ENCODE data around the gene ADAMTS4.
"Not testable (repeated sequence)": the region's sequence is repeated elsewhere in the genome, so short reads cannot be mapped to it uniquely, and the experiment has no call there.

The ADAMTS4 gene

DNA sequence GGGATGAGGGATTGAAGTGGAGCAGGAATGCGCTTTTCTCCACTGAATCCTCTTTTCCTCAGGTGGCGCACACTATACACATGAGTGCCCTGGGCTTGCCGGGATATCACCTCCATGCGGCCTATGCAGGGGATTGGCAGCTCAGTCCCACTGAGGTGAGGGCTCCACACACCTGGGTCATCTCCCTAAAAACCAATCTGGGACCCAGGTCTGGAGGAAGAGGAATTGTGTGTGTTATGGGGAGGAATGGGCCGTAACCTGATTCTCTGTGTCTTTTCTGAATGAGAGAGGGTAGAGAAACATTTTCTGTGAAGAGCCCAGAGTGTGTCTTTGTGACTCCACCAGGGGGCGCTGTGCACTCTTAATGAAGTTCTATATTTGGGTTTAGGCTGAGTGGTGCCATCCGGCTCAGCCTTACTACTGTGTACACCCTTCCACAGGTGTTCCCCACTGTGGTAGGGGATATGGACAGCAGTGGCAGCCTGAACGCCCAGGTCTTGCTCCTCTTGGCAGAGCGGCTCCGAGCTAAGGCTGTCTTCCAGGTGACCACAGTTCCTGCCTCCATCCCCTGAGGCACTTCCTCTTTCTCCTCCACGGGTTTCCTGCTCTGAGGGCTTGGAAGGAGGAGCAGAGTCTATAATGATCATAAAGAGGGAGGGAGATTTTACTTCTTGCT, 28.5 kb upstream of the ADAMTS4 start:
- Histone ChIP-seq H3K27me3 (ENCODE audit: control insufficient read depth, insufficient read depth, low read length) (no peaks in the 10 kb centered on the region), H3K36me3 (ENCODE audit: control insufficient read depth, low read depth, low read length) (peaks cover 13% of the 10 kb centered on the region), H3K9ac (ENCODE audit: low read length) (no peak overlapping the region), H3K27ac (ENCODE audit: low read length) (no peak overlapping the region), H3K4me1 (ENCODE audit: control insufficient read depth, low read depth, low read length) (peaks cover 8% of the 10 kb centered on the region), H3K4me3 (ENCODE audit: low read length) (peak overlapping the region; percentile 75), H3K9me3 (ENCODE audit: control insufficient read depth, low read depth, low read length) (no peaks in the 10 kb centered on the region)

DNA sequence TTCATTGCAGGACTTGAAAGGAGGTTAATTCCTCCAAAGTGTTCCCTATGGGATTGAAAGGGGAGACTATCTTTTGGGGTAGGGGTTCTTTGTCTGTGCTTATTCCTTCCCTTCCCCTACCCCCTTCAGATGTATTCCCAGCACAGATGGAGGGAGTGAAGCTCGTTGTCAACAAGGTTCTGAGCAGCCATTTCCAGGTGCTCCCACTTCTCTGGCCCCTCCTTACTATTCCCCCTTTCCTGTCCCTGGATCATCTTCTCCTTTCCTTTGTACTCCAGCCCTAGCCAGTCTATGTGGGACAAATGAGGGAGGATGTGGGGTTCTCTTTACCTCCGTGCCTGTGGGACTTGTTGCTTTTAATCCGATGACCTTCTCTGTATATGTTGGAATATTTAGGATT, 27.9 kb upstream of the ADAMTS4 start:
- Histone ChIP-seq H3K27ac (ENCODE audit: low read length) (no peak overlapping the region), H3K9ac (ENCODE audit: low read length) (peak overlapping the region; percentile 47), H3K27me3 (ENCODE audit: control insufficient read depth, insufficient read depth, low read length) (no peaks in the 10 kb centered on the region), H3K4me3 (ENCODE audit: low read length) (peak overlapping the region; percentile 75), H3K4me1 (ENCODE audit: control insufficient read depth, low read depth, low read length) (peaks cover 8% of the 10 kb centered on the region), H3K36me3 (ENCODE audit: control insufficient read depth, low read depth, low read length) (peaks cover 13% of the 10 kb centered on the region), H3K9me3 (ENCODE audit: control insufficient read depth, low read depth, low read length) (no peaks in the 10 kb centered on the region)

DNA sequence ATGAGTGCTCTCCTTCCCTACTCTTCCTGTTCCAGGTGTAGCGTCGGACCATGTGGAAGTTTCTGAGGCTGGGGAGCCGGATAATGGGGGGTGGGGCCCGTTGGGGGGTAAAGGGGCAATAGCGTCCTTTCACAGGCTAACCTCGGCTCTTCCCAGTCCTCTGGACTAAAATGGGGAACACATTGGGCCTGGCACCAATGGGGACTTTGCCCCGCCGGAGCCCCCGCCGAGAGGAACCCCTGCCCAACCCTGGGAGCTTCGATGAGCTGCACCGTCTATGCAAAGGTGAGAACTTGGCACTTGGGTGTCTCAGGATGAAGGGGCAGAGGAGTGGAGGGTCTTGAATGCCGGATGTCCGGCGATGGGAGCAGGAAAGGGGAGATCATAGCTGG, 27.5 kb upstream of the ADAMTS4 start:
- Histone ChIP-seq H3K4me1 (ENCODE audit: control insufficient read depth, low read depth, low read length) (peaks cover 8% of the 10 kb centered on the region), H3K9ac (ENCODE audit: low read length) (peak overlapping the region; percentile 47), H3K27me3 (ENCODE audit: control insufficient read depth, insufficient read depth, low read length) (no peaks in the 10 kb centered on the region), H3K36me3 (ENCODE audit: control insufficient read depth, low read depth, low read length) (peaks cover 13% of the 10 kb centered on the region), H3K27ac (ENCODE audit: low read length) (no peak overlapping the region), H3K4me3 (ENCODE audit: low read length) (peak overlapping the region; percentile 75), H3K9me3 (ENCODE audit: control insufficient read depth, low read depth, low read length) (no peaks in the 10 kb centered on the region)

DNA sequence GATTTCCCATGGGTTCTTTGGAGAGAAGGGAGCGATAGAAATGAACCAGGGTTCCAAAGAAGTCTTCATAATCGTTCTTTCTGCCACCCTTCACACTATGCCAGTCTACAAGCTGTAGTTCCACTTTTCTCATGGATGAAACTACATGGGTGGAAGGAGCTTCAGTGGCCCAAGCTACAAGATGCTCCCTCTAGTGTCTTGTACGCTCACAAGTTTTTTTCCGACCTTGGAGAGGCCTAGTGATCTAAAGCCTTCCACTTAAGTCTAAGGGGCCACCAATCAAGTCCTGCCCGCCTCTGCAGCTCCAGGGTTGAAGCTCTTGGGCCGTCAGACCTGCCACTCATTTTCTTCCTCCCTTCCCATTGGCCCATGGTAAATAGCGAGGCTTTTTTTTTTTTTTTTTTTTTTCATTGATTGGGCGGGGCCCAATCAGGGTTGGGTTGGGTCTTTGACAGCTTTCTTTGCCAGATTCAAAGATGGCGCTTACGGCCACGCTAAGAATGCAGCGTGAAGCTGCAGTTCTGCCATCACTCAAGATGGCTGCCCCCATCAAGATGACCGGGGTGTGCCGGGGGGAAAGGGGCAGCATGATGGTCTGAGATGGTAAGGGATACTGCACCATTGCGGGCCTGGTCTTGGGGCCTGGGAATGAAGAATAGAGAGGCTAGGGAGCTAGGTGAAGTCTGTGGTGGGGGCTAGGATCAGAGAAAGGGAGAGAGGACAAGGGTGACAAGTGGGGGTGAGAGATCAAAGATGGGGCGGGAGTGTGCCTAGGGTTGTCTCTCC, 26.9 kb upstream of the ADAMTS4 start, which contains the start of gene TOMM40L:
TSS of gene TOMM40L (plus strand) at position 527 of the 786 bp plus-strand sequence. CDS start 430 bp downstream, outside the sequence.
- H3K9ac ChIP-seq (ENCODE audit: low read length) = peak within 1 kb of the TSS; percentile 47
- H3K27me3 ChIP-seq (ENCODE audit: control insufficient read depth, insufficient read depth, low read length) = no peaks in the 10 kb centered on the region
- peaks cover 13% of the 10 kb centered on the region for H3K36me3 ChIP-seq (ENCODE audit: control insufficient read depth, low read depth, low read length)
- peak within 1 kb of the TSS; percentile 75 for H3K4me3 ChIP-seq (ENCODE audit: low read length)
- H3K9me3 ChIP-seq (ENCODE audit: control insufficient read depth, low read depth, low read length) = no peaks in the 10 kb centered on the region
- H3K27ac ChIP-seq (ENCODE audit: low read length) = no peak within 1 kb of the TSS
- H3K4me1 ChIP-seq (ENCODE audit: control insufficient read depth, low read depth, low read length) = peaks cover 8% of the 10 kb centered on the region

DNA sequence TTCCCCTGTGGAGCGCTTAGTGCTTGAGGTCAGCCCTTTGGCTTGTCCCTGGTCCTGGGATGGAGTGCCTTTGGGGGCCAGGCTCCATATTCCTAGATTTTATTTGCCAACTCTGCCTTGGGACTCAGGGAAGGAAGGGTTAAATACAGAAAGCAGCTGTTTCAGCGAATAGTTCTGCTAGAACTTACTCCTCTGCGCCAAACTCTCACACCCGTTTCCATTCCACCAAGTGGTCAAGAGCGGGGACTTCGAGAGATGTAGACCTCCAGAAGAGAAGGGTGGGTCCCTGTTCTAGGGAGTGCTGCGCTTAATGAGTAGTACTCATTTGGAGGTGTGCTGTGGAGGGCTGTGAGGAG, 26.3 kb upstream of the ADAMTS4 start:
- Histone ChIP-seq H3K27ac (ENCODE audit: low read length) (no peak overlapping the region), H3K4me3 (ENCODE audit: low read length) (peak overlapping the region; percentile 11), H3K9ac (ENCODE audit: low read length) (no peak overlapping the region)

DNA sequence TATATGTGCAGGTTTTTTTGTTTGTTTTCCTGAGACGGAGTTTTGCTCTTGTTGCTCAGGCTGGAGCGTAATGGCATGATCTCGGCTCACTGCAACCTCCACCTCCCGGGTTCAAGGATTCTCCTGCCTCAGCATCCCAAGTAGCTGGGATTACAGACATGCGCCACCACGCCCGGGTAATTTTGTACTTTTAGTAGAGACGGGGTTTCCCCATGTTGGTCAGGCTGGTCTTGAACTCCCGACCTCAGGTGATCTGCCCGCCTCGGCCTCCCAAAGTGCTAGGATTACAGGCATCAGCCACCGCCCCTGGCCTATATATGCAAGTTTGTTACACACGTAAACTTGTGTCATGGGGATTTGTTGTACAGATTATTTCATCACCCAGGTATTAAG, 25.8 kb upstream of the ADAMTS4 start:
- not testable (repeated sequence) for H3K9ac ChIP-seq (ENCODE audit: low read length); H3K4me1 ChIP-seq (ENCODE audit: control insufficient read depth, low read depth, low read length); H3K4me3 ChIP-seq (ENCODE audit: low read length); H3K27me3 ChIP-seq (ENCODE audit: control insufficient read depth, insufficient read depth, low read length); H3K27ac ChIP-seq (ENCODE audit: low read length); H3K9me3 ChIP-seq (ENCODE audit: control insufficient read depth, low read depth, low read length)
- peaks cover 13% of the 10 kb centered on the region for H3K36me3 ChIP-seq (ENCODE audit: control insufficient read depth, low read depth, low read length)

More for the DNA sequence above, 26.3 kb upstream of the ADAMTS4 start:
- no peaks in the 10 kb centered on the region for H3K27me3 ChIP-seq (ENCODE audit: control insufficient read depth, insufficient read depth, low read length)
- H3K4me1 ChIP-seq (ENCODE audit: control insufficient read depth, low read depth, low read length) = peaks cover 8% of the 10 kb centered on the region
- H3K9me3 ChIP-seq (ENCODE audit: control insufficient read depth, low read depth, low read length) = no peaks in the 10 kb centered on the region
- H3K36me3 ChIP-seq (ENCODE audit: control insufficient read depth, low read depth, low read length) = peaks cover 13% of the 10 kb centered on the region

DNA sequence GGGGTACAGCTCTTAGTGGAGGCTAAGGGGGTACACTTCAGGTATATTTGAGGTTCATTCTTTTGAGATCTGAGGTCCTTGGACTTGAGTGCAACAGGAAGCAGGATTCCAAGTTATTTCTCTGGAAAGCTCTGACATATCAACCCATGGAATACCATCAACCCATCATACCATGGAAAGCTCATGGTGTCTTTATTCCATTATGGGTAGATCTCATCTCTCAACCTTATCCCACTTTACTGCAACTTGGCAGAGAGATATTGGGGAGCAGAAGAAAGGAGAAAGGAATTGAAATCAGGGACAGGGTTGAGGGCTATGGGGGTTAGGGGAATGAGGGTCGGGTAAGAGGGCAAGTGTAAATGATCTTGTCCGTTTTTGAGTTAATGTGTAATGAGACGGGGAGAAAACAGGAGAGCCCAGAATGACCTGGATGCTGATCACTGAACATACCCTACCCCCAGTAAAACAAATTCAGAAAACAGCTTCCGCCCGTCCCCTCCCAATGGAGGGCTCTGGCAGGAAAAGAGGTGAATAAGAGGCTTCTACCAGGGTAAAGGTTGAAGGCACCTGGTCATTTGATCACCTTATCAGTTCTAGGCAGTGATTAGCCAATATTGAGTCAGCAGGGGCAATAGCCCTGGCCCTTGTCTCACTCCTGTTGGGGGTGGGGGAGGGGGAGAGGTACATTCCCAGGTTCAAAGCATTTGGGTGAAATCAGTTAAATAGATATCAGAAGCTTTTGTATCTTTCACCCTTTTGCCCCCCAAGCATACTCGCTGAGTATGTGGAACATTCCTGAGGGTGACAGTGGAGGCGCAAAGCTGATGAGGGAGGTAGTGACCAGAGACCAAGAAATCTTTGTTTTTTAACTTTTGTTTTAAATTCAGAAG, 25.2 kb upstream of the ADAMTS4 start:
- Histone ChIP-seq H3K4me1 (ENCODE audit: control insufficient read depth, low read depth, low read length) (peaks cover 8% of the 10 kb centered on the region), H3K27me3 (ENCODE audit: control insufficient read depth, insufficient read depth, low read length) (no peaks in the 10 kb centered on the region), H3K9me3 (ENCODE audit: control insufficient read depth, low read depth, low read length) (no peaks in the 10 kb centered on the region), H3K9ac (ENCODE audit: low read length) (no peak overlapping the region), H3K27ac (ENCODE audit: low read length) (no peak overlapping the region), H3K36me3 (ENCODE audit: control insufficient read depth, low read depth, low read length) (peaks cover 10% of the 10 kb centered on the region), H3K4me3 (ENCODE audit: low read length) (no peak overlapping the region)

DNA sequence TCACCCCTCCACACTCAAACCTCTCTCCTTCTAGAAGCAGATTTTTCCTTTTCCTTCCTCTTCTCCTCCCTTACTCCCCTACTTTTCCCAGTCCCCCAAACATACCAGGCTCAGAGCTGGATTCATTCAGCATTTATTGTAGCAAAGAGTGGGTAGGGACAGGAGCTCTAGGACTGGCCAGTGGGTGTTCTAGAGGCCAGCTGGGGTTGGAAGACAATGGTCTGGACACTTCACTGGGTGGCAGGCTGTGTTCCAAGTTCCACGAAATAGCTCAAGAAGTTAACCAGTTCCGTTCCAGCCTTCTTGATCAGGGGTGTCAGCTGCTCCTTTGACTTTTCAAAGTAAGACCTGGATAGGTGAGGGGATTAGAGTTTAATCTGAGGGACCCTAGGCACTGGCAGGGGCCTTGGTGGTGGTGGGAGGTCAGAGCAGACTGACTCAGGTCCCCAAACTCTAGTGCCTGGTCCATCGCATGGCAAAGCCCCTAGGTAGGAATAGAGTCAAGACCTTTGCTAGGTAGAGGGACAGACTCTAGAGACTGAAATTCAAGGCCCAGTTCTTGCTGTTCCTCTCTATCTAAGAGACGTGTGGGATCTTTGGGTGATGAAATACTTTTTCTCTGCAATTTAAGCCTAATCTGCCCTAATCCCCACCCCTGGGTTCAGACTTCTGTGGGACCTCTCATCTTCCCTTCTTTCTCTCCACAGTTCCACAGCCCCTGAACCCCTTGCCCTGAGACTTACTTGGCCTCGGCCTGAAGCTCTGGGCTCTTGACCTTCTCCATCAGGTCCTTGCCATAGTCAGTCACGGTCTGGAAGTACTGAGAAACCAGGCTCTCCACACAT, 23.5 kb upstream of the ADAMTS4 start:
- no peak overlapping the region for H3K9ac ChIP-seq (ENCODE audit: low read length)
- H3K4me1 ChIP-seq (ENCODE audit: control insufficient read depth, low read depth, low read length) = peaks cover 21% of the 10 kb centered on the region

DNA sequence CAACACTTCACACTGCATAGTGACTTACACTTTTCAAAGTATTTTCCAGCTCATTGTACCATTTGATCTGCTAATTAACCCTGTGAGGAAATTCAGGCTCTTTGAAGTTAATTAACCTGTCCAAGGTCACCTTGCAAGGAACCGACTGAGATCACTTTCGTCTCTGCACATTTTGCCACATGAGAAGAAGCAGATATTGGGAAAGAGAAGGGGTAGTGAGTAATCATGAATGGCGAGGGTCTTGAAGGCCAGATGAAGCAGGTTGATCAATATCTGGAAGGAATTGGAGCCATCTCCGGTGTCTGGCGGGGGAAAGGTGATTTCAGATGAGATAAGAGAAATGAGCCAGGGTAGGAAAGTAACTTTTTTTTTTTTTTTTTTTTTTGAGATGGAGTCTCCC, 21.1 kb upstream of the ADAMTS4 start:
- Histone ChIP-seq H3K9me3 (ENCODE audit: control insufficient read depth, low read depth, low read length) (no peaks in the 10 kb centered on the region), H3K27me3 (ENCODE audit: control insufficient read depth, insufficient read depth, low read length) (no peaks in the 10 kb centered on the region), H3K4me1 (ENCODE audit: control insufficient read depth, low read depth, low read length) (peaks cover 13% of the 10 kb centered on the region), H3K4me3 (ENCODE audit: low read length) (no peak overlapping the region), H3K9ac (ENCODE audit: low read length) (no peak overlapping the region), H3K27ac (ENCODE audit: low read length) (no peak overlapping the region), H3K36me3 (ENCODE audit: control insufficient read depth, low read depth, low read length) (peaks cover 2% of the 10 kb centered on the region)

More for the DNA sequence above, 23.5 kb upstream of the ADAMTS4 start:
- Histone ChIP-seq H3K4me3 (ENCODE audit: low read length) (no peak overlapping the region), H3K36me3 (ENCODE audit: control insufficient read depth, low read depth, low read length) (no peaks in the 10 kb centered on the region), H3K9me3 (ENCODE audit: control insufficient read depth, low read depth, low read length) (no peaks in the 10 kb centered on the region), H3K27me3 (ENCODE audit: control insufficient read depth, insufficient read depth, low read length) (no peaks in the 10 kb centered on the region), H3K27ac (ENCODE audit: low read length) (no peak overlapping the region)

DNA sequence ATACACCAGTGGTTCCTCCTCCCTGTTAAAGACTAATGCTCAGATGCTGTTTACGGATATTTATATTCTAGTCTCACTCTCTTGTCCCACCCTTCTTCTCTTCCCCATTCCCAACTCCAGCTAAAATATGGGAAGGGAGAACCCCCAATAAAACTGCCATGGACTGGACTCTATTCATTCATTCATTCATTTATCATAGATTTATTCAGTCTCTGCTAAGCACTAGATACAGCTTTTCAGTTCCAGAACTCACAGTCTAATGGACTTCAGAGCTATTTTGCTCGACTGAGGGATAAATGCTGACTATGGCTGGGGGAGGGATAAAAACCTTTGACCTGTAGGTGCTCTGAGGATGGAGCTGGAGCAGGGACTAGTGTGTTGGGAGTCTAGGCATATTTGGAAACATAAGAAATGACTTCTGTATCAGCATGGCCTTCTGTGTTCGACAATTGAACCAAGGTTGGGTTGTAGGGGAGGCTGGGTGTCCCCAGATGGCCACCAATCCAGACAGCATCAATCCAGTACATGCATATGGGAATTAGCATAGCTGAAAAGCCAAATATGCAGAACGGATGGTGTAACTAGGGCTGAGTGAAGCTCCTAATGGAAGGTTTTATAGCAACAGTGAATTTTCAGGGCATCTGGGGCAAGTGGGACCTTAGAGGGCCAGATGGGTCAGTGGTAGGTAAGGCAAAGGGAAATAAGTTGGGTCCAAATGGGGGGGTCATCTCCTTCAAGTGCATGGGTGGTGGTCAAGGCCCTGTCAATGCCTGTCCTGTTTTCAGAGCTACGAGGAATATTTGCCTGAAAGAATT, 20.4 kb upstream of the ADAMTS4 start:
- H3K27ac ChIP-seq (ENCODE audit: low read length) = no peak overlapping the region
- no peak overlapping the region for H3K4me3 ChIP-seq (ENCODE audit: low read length)
- no peaks in the 10 kb centered on the region for H3K9me3 ChIP-seq (ENCODE audit: control insufficient read depth, low read depth, low read length)
- peaks cover 6% of the 10 kb centered on the region for H3K36me3 ChIP-seq (ENCODE audit: control insufficient read depth, low read depth, low read length)
- no peak overlapping the region for H3K9ac ChIP-seq (ENCODE audit: low read length)
- peaks cover 13% of the 10 kb centered on the region for H3K4me1 ChIP-seq (ENCODE audit: control insufficient read depth, low read depth, low read length)
- no peaks in the 10 kb centered on the region for H3K27me3 ChIP-seq (ENCODE audit: control insufficient read depth, insufficient read depth, low read length)

Data from iPS-18a (cell line).